Activated T-cell treated with anti-CD3 and anti-CD28 coated beads for 48 hours (primary cell): ENCODE results near the gene DOK7.

Experiments used
- DNase-seq: peaks from one replicate; pipeline ENCODE4 v3.0.0-alpha.2; 2020; ENCODE audit warnings: low read depth

Gene DOK7

DNA sequence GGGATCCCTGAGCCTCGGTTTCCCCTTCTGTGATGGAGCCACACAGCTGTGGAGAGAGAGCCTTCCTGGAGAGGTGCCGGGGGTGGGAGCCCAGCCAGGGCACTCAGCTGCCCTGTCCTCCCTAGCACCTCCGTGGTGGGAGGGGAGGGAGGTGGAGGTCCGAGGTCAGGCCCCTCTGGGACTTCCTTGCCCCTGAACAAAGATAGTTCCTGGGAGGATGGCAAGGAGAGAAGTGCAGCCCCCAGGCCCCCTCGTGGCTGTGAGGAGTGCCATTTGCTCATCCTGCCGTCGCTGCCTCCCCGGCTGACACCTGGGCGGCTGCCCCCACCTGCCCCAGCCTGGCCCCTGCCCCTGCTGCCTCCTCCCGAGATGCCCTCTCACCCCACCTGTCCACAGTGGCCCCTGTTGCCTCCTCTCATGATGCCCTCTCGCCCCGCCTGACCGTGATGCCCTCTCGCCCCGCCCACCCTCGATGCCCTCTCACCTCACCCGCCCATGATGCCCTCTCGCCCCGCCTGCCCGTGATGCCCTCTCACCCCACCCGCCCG, 12.7 kb downstream of the DOK7 start:
- DNase-seq, result no peak

DNA sequence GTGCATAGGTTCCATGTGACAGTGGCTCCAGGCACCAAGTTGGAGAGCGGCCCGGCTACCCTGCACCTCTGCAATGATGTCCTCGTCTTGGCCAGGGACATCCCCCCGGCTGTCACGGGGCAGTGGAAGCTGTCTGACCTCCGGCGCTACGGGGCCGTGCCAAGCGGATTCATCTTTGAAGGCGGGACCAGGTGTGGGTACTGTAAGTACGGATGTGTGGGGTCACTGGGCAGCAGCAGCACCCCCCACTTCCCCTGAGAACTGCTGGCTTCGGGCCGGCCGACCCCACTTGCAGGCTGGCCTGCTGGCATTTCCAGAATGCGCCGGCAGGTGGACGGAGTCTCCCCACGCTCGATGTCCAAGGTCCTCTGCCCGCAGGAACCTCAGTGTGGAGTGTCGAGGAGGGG, 13.2 kb downstream of the DOK7 start:
- DNase-seq, result no peak

GRCh38 chr4:3476936-3477749, 14.0 kb downstream of the DOK7 start:
- DNase-seq, result no peak

DNA sequence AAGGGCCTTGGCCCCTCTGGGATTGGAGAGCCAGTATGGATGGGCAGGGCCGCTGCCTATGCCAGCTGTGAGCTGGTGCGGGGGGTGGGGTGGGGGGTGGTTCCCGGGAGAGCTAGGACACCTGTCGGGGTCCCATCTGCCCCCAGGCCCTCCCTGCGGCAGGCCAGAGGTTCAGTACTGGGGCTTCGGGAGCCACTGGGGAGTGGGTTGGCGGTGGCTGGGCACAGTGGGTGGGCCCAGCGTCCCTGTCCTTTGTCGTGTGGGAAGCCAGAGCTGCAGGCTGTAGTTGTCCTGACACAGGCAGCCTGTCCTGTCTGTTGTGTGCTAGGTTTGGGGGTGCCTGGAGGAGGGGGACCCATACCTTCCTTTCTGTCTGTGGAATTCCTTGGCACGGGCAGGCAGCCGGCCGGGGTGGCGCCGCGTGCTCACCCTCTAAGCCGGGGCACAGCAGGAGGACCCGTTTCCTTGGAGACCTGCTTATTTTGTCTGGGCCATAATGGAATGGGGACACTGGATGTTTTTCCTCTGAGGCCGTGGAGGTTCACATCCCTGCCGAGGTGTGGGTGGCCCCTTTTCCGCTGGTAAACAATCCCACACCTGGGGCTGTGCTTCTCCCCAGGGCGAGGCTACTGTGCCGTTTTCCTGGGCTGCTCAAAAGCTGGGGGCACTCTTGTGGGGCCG, 14.8 kb downstream of the DOK7 start:
- no peak for DNase-seq

- DNase-seq, result no peak
Measured at GRCh38 chr4:3478446-3479357, 15.6 kb downstream of the DOK7 start.

DNA sequence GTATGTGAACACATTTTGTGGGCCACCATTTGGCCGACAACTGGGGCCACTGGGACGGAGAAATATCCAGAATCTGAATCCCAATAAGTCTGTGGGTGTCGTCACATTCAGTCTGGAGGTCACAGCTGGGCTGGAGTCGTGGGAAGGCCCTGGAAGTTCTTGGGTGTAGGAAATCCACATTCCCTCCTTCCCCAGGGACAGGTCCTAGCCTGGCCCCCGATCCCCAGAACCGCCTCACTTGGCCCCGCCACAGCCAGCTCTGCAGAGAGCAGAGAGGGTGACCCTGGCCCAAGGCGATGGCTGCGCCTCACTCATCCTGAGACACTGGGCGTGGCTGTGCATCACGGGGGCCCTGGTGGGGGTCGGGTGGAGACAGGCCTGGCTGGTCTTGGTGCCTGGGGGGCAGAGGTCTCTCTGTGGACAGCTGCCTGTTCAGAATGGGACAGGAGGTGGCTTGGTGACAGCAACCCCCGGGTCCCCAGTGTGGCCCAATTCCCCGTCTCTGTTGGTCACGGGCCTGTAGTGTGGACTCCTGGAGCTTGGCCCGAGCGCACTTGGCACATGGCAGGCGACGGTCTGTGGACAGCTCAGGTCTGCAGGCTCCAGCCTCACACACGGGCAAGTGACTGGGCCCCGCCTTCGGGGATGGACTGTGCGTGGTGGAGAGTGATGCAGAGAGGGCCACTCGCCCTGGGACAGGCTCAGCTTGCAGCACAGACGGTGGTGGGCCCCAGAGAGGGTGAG, 16.4 kb downstream of the DOK7 start:
- no peak for DNase-seq

GRCh38 chr4:3480528-3481112, 17.5 kb downstream of the DOK7 start:
- DNase-seq, result peak; percentile 76

DNA sequence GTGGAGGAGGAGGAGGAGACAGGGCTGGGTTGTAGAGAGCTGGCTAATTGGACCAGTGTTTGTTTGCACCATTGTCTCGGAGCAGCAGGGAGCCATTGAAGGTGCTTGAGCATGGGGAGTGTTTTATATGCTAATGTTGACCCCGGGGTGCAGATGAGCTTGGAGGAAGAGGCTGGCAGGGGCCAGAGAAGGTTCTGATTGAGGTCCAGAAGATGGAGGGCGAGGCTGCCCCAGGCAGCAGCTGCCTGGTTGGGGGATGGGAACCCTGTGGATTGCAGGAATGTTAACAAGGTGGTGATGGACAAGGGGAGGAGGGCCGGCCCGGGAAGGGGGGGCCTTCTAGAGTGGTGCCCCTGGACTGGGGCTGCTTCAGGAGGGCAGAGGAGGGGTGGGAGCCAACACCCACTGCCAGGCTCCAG, 18.0 kb downstream of the DOK7 start:
- no peak for DNase-seq

DNA sequence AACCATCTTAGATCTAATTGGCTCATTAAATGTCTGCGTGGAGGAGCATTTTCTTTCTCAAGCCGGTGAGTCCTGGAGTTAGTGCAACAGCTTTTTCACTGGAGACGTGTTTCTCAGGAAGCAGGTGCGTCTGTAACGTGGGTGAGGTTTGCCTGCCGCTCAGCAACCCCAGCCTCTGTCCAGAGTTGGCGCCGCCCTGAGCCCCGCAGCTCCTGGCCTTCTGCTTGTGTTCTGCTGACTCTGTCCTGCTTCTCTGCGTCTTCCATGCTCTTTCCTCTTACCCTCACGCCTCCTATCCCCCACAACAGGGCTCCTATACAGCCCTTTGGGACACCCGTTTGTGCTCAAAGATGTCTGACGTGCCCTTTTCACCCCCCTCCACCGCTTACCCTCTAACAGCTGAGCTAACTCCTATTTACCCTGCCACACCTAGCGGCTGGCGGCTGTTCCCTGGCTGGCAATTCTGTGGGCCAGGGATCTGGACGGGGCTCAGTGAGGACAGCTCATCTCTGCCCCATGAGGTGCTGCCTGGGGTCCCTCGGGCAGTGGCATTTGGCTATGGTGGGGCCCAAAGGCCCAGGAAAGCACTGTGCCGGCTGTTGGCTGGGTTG, 18.8 kb downstream of the DOK7 start:
- no peak for DNase-seq

DNA sequence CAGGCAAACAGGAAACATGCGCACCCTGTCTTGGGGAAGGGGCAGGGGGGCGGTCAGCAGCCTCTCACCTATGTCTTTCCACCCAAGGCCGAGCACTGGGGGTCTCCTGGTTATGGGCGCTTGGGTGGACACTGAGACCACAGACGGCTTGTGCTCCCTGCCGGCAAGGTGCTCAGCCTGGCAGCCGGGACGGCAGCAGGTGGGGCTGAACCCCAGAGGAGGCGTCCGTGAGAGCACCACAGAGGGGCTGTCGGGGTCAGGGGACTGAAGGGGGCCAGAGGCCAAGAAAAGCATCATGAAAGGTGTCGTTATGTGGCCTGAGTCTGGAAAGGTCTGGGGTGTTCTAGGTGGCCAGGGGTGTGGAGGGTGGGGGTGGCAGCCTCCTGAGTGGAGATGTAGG, 19.6 kb downstream of the DOK7 start:
- DNase-seq, result no peak

GRCh38 chr4:3483471-3483921, 20.4 kb downstream of the DOK7 start:
- DNase-seq, result no peak

DNA sequence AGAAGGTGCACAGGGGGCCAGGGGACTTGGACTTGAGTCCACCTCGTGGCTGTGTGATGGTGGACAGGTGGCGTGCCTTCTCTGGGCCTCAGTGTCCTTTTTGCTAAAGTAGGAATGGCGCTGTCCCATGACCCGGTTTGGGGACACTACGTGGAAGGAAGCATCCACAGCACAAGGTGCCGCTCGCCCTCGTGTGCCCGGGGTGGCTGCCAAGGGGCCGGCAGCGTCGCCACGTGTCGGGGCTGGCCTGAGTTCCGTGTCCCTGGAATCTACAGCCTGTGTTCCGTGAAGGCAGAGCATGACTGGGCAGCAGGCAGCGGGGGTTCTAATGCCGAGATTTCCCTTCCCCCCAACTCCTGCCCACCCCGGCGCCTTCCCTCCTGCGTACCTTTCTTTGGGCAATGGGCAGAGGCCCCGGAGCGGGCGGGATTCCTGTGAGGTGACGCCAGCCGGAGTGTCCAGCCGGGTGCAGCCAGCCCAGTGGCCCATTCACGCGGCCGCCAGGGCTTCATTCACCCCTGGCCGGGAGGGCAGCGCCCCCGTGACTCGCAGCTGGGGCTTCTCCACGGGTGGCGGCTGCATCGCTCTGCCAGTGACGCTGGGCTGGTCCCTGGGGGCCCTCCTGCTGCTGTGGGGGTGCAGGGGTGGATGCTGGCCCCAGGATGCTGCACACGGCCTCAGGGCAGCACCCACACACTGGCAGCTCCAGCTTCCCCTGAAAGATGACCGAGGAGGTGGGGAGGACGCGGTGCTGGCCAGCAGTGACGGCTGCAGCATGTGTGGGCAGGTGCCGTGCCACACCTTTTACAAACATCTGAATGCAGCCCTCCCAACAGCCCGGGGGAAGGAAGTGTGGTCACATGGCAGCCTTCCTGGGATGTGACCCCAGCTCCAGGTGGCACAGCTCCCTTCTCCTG, 21.2 kb downstream of the DOK7 start:
- DNase-seq, result no peak

DNA sequence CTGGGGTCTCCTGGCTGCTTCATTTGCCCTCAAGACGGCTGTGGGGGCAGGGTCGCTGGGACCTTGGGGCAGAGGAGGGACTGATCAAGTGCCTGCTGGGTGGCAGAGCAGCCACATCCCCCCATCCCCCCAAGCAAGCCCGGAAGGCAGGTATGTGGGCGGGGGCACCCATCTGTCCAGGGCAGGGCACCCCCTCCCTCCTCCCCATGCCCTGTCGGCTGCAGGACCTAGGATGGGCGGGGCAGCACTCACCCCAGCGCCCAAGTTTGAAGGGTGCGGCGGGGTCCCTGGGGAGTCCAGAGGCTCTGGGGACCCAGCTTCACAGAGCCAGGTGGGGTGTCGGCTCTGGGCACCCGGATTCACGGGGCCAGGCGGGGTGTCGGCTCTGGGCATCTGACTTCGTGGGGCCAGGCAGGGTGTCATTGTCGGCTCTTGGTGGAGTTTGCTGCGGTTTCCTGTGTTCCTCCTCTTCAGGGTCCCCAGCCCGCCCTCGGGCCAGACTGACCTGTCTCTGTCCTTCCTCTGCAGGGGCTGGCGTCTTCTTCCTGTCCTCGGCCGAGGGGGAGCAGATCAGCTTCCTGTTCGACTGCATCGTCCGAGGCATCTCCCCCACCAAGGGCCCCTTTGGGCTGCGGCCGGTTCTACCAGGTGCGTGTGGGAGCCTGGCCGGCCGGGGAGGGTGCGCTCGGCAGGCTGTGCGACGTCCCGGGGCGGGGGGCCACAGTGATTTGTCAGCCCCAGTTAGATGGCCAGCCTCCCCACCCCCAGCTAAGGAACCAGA, 22.1 kb downstream of the DOK7 start:
- no peak for DNase-seq

- no peak for DNase-seq
Measured at GRCh38 chr4:3485886-3486540, 22.9 kb downstream of the DOK7 start.

DNA sequence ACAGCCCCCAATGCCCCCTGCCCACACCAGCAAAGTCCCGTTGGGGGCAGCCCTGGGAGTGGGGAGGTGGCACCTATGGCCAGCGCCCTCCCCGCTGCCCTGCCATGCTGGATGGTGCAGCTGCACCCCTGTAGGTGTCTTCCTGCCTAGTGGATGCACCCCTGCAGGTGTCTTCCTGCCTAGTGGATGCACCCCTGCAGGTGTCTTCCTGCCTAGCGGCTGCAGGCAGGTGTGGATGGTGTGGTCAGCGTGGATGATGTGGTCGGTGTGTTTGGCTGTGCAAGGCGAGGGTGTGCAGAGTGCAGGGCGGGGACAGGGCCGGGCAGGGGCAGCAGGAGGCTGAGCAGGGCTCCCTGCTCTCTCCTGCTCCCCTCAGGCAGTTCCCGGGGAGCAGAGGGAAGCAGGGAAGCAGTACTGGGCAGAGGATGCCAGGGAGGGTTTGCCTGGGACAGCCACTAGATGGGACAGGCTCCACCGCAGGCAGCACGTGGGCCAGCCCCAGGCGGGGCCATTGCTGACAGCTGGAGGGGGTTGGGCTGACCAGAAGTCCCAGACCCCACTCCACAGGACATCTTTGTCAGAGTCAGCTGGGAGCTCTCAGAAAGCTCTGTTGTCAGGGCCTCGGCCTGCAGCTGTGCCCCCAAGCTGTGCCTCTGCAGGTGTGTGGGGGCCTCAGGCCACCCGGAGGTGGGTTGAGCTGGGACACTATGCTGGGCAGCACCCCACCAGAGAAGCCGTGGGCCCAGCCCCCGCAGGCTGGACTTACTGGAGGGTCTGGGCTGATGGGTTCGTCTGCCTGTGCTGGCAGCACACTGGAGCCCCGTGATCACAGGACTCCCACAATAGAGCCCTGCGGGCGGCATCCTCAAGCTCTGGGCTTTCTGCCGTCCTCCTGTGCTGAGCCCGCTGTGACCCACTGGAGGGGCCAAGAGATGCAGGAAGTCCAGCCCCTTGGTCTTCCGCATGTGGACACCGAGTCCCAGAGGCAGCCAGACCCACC, 23.7 kb downstream of the DOK7 start:
- DNase-seq, result no peak

DNA sequence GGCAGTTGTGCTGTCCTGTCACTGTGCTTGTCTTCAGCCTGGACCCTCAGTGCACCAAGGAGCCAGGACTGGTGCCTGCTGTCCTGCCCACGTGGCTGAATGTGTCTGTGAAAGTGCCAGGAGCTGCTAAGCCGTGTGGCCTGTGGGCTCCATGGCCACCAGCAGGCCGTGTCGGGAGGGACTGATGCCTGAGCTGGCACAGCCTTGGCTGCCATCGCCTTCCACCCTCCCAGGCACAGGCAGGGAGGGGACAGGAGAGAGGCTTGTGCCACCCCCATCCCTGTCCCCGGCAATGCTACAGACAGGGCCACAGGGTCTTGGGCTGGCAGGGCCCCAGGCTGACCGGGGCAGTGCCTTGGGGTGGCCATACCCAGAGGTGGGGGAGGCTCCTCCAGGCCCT, 24.8 kb downstream of the DOK7 start:
- no peak for DNase-seq

GRCh38 chr4:3488820-3489219, 25.7 kb downstream of the DOK7 start:
- no peak for DNase-seq
